ENCODE results near the gene NLRC5.

The NLRC5 gene

GRCh38 chr16:57024894-57025680 lies 35.7 kb downstream of the NLRC5 start:
- TF ChIP-seq CTCF (conservative IDR thresholded peaks at IDR 0.05), result no peak
- no peak overlapping the region for H3K27ac ChIP-seq

- no peak for TF ChIP-seq CTCF (conservative IDR thresholded peaks at IDR 0.05)
- H3K27ac ChIP-seq, result no peak overlapping the region
Observed at GRCh38 chr16:57025941-57026777, 36.8 kb downstream of the NLRC5 start.

- no peak for TF ChIP-seq CTCF (conservative IDR thresholded peaks at IDR 0.05)
- H3K27ac ChIP-seq, result no peak overlapping the region
Observed at GRCh38 chr16:57026778-57027062, 37.4 kb downstream of the NLRC5 start.

GRCh38 chr16:57027067-57027466 lies 37.7 kb downstream of the NLRC5 start:
- TF ChIP-seq CTCF (conservative IDR thresholded peaks at IDR 0.05), result no peak
- H3K27ac ChIP-seq, result no peak overlapping the region

GRCh38 chr16:57028086-57028485 lies 38.7 kb downstream of the NLRC5 start:
- H3K27ac ChIP-seq, result no peak overlapping the region

GRCh38 chr16:57029161-57030160 lies 40.1 kb downstream of the NLRC5 start:
- TF ChIP-seq CTCF (conservative IDR thresholded peaks at IDR 0.05), result no peak
- no peak overlapping the region for H3K27ac ChIP-seq

More at GRCh38 chr16:57028086-57028485, 38.7 kb downstream of the NLRC5 start:
- TF ChIP-seq CTCF (conservative IDR thresholded peaks at IDR 0.05), result no peak
